HUES64 (cell line): Measurements from ENCODE around the gene WNT9A.
"Not testable (repeated sequence)": the region's sequence is repeated elsewhere in the genome, so short reads cannot be mapped to it uniquely, and the experiment has no call there.

Experiments used
- H3K27ac ChIP-seq: 2 replicates; pipeline ENCODE4 v1.7.0; 2013; ENCODE audit warnings: low read depth, low read length, inconsistent platforms
- H3K27me3 ChIP-seq: 2 replicates; pipeline ENCODE4 v1.6.1; 2013; ENCODE audit warnings: mild to moderate bottlenecking, low read length; ENCODE audit not compliant: insufficient read depth
- H3K36me3 ChIP-seq: 2 replicates; pipeline ENCODE4 v1.6.1; 2013; ENCODE audit warnings: mild to moderate bottlenecking, low read length; ENCODE audit not compliant: insufficient read depth
- H3K4me1 ChIP-seq: 2 replicates; pipeline ENCODE4 v1.6.1; 2013; ENCODE audit warnings: mild to moderate bottlenecking, low read length, moderate library complexity; ENCODE audit not compliant: insufficient read depth
- H3K4me3 ChIP-seq: 2 replicates; pipeline ENCODE4 v1.5.1; 2013; ENCODE audit warnings: mild to moderate bottlenecking, low read length, moderate library complexity
- H3K9ac ChIP-seq: 2 replicates; pipeline ENCODE4 v1.6.1; 2013; ENCODE audit warnings: mild to moderate bottlenecking, low read depth, low read length
- H3K9me3 ChIP-seq: 2 replicates; pipeline ENCODE4 v1.6.1; 2013; ENCODE audit warnings: low read depth, low read length; ENCODE audit not compliant: insufficient read depth
- WGBS: fragments of 150-250, 120-280 bp; methylation state at CpG from one replicate; pipeline ENCODE4 v1.1.7; 2013; ENCODE audit warnings: missing lambda C conversion rate; 5-methylcytosine and 5-hydroxymethylcytosine counted together

Gene WNT9A

GRCh38 chr1:227971216-227971615 lies 23.5 kb upstream of the WNT9A start:
- H3K4me3 ChIP-seq, H3K27ac ChIP-seq, H3K36me3 ChIP-seq, H3K9ac ChIP-seq, H3K9me3 ChIP-seq, H3K27me3 ChIP-seq, H3K4me1 ChIP-seq: not testable (repeated sequence)
- WGBS = 94% methylated on average over 10 of the region's 17 CpGs

DNA sequence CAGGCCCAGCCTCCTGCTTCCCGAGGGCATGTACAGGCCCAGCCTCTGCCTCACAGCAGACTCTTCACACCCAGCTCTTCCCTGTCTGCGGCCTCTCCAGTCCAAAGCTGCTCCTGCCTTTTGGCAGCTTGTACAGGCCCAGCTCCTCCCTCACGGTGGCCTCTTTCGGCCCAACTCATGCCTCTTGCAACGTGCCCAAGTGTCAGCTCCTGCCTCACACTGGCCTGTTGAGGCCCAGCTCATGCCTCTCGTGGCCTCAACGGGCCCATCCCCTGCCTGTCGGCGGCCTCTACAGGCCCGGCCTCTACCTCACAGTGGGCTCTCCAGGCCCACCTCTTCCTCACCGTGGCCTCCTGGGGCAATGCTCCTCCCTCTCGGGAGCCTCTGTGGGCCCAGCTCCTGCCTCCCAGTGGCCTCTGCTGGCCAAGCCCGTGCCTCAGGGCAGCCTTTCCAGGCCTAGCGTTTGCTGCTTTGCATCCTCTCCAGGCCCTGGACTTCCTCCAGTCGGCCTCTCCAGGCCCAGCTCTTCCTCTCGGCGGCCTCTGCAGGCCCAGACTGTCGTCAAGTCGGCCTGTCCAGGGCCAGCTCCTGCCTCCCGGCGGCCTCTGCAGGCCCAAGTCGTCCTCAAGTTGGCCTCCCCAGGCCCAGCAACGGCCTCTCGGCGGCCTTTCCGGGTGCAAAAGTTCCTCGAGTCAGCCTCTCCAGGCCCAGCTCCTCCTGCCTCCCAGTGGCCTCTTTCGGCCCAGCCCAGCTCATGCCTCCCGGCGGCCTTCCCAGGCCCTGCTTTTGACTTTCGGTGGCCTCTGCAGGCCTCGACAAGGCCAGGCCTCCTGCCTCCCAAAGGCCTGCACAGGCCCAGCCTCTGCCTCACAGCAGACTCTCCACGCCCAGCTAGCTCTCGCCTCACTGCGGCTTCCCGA lies 22.6 kb upstream of the WNT9A start:
- H3K27ac ChIP-seq, H3K27me3 ChIP-seq, H3K9ac ChIP-seq, H3K9me3 ChIP-seq, H3K4me1 ChIP-seq, H3K4me3 ChIP-seq, H3K36me3 ChIP-seq: not testable (repeated sequence)
- WGBS = 91% methylated on average over 36 of the region's 36 CpGs

- not testable (repeated sequence) for H3K9me3 ChIP-seq, H3K9ac ChIP-seq, H3K27ac ChIP-seq, H3K4me3 ChIP-seq, H3K27me3 ChIP-seq, H3K36me3 ChIP-seq, H3K4me1 ChIP-seq
- WGBS = 91% methylated on average over 5 of the region's 5 CpGs
Measured at GRCh38 chr1:227967815-227968214, 20.1 kb upstream of the WNT9A start.

DNA sequence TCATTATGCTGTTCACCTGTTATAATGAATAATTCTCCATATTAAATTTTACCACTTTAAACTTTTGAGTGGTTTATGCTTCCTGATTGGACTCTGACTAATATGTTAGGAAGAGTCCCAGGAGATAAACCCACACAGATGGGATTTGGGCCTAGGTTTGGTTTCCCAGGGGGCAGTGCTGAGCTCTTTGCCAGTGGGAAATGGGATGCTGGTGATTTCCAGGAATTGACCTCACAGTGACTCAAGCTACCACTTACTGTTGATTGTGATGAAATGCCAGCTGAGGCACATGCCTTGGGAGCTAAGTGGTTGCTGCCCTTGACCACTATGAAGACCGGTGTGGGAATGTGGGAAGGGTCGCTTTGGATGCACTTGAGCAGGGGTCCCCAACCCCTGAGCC lies 19.0 kb upstream of the WNT9A start:
- H3K9ac ChIP-seq, H3K27me3 ChIP-seq, H3K27ac ChIP-seq, H3K36me3 ChIP-seq, H3K4me1 ChIP-seq, H3K4me3 ChIP-seq, H3K9me3 ChIP-seq: not testable (repeated sequence)
- WGBS = 86% methylated on average over 2 of the region's 2 CpGs

DNA sequence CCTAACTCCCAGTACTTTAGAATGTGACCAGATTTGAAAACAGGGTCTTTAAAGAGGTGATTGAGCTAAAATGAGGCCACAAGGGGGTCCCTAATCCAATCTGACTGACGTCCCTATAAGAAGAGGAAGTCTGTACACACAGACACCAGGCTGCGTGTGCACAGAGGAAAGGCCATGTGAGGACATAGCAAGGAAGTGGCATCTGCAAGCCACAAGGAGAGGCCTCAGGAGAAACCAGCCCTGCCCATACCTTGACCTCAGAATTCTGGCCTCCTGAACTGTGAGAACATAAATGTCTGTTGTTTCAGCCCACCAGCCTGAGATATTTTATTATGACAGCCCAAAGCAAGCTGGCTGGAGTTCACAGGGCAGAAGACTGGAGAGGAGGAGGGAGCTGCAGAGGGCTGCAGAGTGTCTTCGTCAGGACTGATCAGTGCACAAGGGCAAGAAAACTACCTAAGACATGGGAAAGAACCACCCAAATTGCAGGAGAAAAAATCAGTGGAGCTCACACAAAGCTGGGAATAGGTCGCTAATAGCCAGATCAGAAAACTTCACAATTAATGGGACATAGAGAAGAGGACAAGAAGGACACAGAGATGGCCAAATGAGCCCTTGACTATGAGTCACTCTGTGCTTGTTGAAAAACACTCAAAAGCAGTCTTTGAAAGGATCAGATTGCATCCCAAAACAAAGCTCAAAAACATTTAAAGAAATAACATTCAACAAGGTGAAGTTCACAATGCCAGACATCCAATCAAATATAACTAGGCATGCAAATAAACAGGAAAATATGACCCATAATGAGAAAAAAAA lies 14.1 kb upstream of the WNT9A start:
- Histone ChIP-seq H3K27ac (no peak overlapping the region), H3K9me3 (no peaks in the 10 kb centered on the region), H3K27me3 (no peaks in the 10 kb centered on the region), H3K4me1 (no peaks in the 10 kb centered on the region), H3K36me3 (no peaks in the 10 kb centered on the region), H3K9ac (no peak overlapping the region), H3K4me3 (no peak overlapping the region)
- 83% methylated on average over 4 of the region's 4 CpGs for WGBS

GRCh38 chr1:227959325-227959860 lies 11.7 kb upstream of the WNT9A start:
- Histone ChIP-seq H3K27me3 (no peaks in the 10 kb centered on the region; the same call in 1 of the 2 replicates), H3K27ac (no peak overlapping the region), H3K4me3 (no peak overlapping the region), H3K9me3 (peaks cover 4% of the 10 kb centered on the region; the same call in 1 of the 2 replicates), H3K9ac (no peak overlapping the region), H3K36me3 (no peaks in the 10 kb centered on the region), H3K4me1 (no peaks in the 10 kb centered on the region)
- WGBS = 91% methylated on average over 10 of the region's 10 CpGs

DNA sequence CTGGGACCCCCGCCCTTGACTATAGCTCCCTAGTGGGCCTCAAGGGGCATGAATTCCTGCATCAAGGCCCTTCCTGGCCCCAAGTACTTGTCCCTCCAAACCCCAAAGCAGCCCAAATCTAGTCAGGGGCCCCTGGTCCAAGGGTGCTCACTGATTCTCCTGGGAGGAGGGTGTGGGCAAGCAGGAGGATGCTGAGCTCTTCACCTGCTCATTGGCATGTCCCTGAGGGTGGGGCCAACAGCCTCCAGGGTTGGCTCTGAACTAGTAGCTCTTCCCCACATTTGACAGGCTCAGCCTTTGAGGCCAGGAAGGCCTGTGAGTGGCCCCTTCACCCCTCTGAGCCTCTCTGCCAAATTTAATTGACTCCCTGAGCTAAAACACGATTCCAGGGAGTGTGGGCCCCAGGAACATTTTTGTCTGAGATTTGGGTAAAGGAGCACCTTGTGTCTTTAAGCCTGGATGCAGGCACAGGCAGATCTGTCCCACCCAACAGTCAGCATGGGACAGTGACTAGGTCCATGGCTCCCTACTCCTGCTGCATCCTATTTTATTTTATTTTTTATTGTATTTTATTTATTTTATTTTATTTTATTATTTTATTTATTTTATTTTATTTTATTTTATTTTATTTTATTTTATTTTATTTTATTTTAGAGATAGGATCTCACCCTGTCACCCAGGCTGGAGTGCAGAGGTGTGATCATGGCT lies 11.0 kb upstream of the WNT9A start:
- Histone ChIP-seq H3K27ac (no peak overlapping the region), H3K9me3 (peaks cover 4% of the 10 kb centered on the region; the same call in 1 of the 2 replicates), H3K4me1 (no peaks in the 10 kb centered on the region), H3K9ac (no peak overlapping the region), H3K4me3 (no peak overlapping the region), H3K36me3 (no peaks in the 10 kb centered on the region), H3K27me3 (no peaks in the 10 kb centered on the region; the same call in 1 of the 2 replicates)
- WGBS = 92% methylated on average over 2 of the region's 2 CpGs

GRCh38 chr1:227955808-227956207 lies 8.1 kb upstream of the WNT9A start:
- Histone ChIP-seq H3K9me3 (peaks cover 4% of the 10 kb centered on the region; the same call in 1 of the 2 replicates), H3K27me3 (peaks cover 7% of the 10 kb centered on the region), H3K4me3 (no peak overlapping the region)

DNA sequence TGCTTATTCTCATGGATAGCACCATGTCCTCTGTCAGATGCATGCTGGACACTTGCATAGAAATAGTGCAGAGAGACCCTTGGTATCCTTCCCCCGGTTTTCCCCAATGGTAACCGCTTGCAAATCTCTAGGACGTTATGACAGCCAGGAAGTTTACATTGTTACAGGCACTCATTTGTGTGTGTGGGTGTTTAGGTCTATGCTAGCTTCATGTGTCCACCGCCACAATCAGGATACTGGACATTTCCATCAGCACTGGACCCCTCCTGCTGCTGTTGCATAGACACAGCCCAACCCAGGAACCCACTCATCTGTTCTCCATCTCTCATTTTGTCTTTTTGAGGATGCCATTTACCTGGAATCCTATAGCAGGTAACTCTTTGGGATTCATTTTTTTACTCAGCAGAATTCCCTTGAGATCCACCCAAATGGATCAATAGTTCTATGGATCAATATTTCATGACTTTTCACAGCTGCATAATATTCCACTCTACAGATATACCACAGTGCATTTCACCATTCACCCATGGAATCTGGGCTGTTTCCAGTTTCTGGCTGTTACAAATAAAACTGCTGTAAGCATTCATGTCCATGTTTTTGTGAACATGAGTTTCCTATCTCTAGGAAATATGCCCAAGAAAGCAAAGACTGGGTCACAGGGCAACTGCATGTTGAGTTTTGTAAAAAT lies 6.6 kb upstream of the WNT9A start:
- Histone ChIP-seq H3K4me1 (no peaks in the 10 kb centered on the region), H3K27ac (no peak overlapping the region), H3K36me3 (no peaks in the 10 kb centered on the region), H3K9ac (no peak overlapping the region), H3K4me3 (no peak overlapping the region), H3K9me3 (peaks cover 4% of the 10 kb centered on the region; the same call in 1 of the 2 replicates), H3K27me3 (peaks cover 13% of the 10 kb centered on the region)
- 61% methylated on average over 4 of the region's 4 CpGs for WGBS

More at GRCh38 chr1:227955808-227956207, 8.1 kb upstream of the WNT9A start:
- no peak overlapping the region for H3K27ac ChIP-seq
- H3K36me3 ChIP-seq = no peaks in the 10 kb centered on the region
- H3K4me1 ChIP-seq = no peaks in the 10 kb centered on the region
- no peak overlapping the region for H3K9ac ChIP-seq

- Histone ChIP-seq H3K4me1 (no peaks in the 10 kb centered on the region; the same call in 1 of the 2 replicates), H3K9ac (no peak overlapping the region), H3K4me3 (no peak overlapping the region), H3K27me3 (peaks cover 26% of the 10 kb centered on the region), H3K9me3 (peaks cover 4% of the 10 kb centered on the region; the same call in 1 of the 2 replicates), H3K27ac (no peak overlapping the region), H3K36me3 (no peaks in the 10 kb centered on the region)
- WGBS = 91% methylated on average over 3 of the region's 3 CpGs
Measured at GRCh38 chr1:227953022-227953412, 5.3 kb upstream of the WNT9A start.
